Activated gamma-delta T cell treated with Interleukin-2 at 50 U/mL for 16 hours (primary cell): Measurements from ENCODE around the gene CBY3.
"Not testable (repeated sequence)": the region's sequence is repeated elsewhere in the genome, so short reads cannot be mapped to it uniquely, and the experiment has no call there.

Experiments
- DNase-seq: peaks from one replicate; pipeline ENCODE4 v3.0.0-alpha.2; 2020

The CBY3 gene

DNA sequence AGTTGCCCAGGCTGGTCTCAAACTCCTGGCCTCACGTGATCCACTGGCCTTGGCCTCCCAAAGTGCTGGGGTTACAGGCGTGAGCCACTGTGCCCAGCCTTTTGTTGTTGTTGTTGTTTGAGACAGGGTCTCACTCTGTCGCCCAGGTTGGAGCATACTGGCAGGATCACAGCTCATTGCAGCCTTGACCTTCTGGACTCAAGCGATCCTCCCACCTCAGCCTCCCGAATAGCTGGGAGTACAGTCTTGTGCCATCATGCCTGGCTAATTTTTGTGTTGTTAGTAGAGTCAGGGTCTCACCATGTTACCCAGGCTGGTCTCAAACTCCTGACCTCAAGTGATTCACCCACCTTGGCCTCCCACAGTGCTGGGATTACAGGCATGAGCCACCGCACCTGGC is 19.2 kb downstream of the CBY3 start:
- DNase-seq, result not testable (repeated sequence)

- DNase-seq, result not testable (repeated sequence)
Measured at GRCh38 chr5:179658179-179658856, 22.5 kb downstream of the CBY3 start.

DNA sequence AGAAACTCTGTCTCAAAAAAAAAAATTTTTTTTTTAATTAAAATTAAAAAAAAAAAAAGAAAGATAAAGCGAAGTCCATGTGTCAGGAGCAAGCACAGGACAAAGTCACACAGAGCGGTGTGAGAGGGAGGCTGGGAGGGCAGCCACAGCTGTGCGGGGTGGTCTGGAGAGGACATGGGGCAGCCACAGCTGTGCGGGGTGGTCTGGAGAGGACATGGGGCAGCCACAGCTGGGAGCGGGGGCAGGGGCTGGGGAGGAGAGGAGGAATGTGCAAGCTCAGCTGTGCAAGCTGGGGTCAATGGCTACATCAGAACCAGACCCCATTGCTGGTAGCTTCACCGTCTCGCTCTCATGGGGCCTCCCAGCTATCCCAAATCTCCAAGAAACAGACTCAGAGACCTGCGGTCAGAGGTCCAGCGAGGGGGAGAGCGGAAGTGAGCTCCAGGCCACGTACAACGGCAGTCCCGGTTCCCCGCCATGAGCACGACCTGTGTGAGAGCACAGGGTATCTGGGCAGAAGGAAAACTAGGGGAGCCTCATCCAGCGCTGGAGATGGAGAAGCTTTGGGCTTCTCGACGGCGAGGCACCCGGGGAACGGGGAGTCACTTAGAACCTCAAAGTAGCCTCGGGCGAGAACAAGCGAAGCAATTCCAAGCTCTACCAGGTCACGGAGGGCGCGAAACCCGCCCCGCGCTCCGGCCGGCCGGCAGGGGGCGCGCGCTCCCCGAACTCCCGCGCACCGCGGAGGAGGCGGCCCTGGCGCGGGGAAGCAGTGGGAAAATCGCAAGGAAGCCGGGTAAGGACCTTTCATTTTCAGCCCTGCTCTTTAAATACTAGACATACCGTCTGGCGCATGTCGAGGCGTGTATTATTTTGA is 23.3 kb downstream of the CBY3 start:
- DNase-seq, result not testable (repeated sequence)

DNA sequence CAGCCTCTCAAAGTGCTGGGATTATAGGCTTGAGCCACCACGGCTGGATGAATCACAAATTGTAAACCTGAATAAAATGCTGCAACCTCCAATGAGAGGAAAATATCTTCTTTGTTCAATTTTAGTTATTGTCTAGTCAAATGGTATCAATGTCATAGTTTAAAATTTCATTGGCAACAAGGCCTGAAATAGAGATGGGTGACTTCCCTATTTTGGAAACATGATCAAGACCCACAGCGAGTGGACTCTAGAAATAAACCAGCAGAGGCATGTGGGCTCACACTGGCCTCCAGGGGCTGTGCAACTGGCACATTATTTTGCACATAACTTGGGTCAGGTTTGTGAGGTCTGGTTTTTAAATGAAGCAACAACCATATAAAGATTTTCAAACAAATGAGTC is 27.7 kb downstream of the CBY3 start:
- not testable (repeated sequence) for DNase-seq

DNA sequence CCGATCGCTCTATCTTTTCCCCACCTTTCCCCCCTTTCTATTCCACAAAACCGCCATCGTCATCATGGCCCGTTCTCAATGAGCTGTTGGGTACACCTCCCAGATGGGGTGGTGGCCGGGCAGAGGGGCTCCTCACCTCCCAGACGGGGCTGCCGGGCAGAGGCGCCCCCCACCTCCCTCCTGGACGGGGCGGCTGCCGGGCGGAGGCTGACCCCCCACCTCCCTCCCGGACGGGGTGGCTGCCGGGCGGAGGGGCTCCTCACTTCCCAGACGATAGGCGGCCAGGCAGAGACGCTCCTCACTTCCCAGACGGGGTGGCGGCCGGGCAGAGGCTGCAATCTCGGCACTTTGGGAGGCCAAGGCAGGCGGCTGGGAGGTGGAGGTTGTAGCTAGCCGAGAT is 30.6 kb downstream of the CBY3 start:
- not testable (repeated sequence) for DNase-seq

GRCh38 chr5:179649166-179649703 is 31.6 kb downstream of the CBY3 start:
- not testable (repeated sequence) for DNase-seq

GRCh38 chr5:179648410-179648809 is 32.4 kb downstream of the CBY3 start:
- no peak for DNase-seq

GRCh38 chr5:179644766-179645165 is 36.1 kb downstream of the CBY3 start:
- DNase-seq, result not testable (repeated sequence)

DNA sequence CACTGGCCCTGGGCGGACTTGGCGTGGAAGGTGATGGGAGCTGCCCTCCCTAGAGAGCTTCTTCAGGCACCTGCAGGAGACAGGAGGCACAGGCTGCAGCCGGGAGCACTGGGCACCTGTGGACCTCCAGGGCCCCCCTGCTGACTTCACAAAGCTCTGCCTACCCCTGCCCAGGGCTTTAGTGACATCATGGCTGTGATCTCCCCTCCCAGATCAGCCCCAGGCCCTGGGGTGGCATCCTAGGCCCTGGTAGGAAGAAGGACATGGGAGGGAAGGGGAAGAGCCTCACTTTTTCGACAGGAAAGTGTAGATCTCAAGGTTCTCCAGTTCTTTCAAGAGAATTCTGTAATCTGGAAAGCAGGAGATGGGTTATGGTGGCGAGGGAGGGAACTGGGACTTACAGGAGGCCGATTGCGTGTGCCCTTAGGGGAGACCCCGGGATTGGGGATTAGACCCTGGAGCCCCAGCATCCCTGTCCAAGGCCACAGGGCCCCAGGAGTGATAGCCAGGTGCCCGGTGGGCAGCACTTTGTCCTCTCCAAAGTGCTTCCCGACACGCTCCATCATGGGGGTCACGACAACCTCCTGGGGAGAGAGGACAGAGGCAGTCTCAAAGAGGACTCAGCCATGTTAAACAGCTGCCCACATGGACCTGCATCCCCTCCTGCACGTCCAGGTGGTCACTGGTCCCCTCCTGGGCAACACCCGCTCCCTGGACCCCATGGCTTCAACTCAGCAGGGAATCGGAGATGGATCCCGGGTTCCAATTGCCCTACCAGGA is 37.5 kb downstream of the CBY3 start:
- DNase-seq, result not testable (repeated sequence)

DNA sequence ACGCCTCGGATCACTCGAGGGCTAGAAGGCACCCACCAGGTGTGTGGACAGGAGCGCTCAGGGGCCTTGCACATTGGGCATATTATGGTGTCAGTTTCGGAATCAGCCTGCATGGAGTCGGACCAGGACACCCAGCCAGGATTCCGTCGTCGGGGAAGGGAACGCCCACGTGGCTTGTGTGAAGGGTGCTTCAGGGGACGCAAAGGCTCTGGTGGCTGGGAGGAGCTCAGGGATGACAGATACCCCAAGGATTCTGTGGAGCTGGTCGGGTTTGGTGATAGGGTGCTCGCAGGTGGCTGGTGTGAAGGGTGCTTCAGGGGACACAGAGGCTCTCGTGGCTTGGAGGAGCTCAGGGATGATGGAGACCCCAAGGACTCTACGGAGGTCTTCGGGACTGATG is 38.2 kb downstream of the CBY3 start:
- not testable (repeated sequence) for DNase-seq

DNA sequence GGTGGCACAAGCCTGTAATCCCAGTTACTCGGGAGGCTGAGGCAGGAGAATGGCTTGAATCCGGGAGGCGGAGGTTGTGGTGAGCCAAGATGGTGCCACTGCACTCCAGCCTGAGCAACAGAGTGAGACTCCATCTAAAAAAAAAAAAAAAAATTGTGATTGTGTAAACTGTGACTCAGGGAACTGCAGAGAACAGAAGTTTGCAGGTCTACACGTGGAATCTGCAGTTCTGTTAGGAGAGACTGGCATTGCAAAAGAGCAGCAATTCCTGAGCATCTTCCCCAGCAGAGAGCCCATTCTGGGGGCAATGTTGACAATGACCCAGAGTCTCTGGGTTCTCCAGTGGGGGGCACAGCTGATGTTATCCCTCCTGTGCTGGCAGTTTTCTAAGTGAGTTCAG is 39.1 kb downstream of the CBY3 start:
- not testable (repeated sequence) for DNase-seq

DNA sequence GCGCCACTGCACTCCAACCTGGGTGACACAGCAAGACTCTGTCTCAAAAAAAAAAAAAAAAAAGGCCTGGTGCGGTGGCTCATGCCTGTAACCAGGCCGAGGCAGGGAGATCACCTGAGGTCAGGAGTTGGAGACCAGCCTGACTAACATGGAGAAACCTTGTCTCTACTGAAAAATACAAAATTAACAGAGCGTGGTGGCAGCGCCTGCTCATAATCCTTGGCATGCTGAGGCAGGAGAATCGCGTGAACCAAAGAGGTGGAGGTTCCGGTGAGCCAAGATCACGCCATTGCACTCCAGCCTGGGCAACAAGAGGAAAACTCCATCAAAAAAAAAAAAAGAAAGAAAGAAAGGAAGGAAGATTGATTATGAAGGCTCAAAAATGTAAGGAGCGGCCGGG is 41.5 kb downstream of the CBY3 start:
- DNase-seq, result not testable (repeated sequence)

- DNase-seq, result not testable (repeated sequence)
Measured at GRCh38 chr5:179634370-179635172, 46.3 kb downstream of the CBY3 start.

- not testable (repeated sequence) for DNase-seq
Measured at GRCh38 chr5:179633501-179634369, 47.1 kb downstream of the CBY3 start.
